ENCODE results near the gene MINDY4B. TPM values are rescaled to one million over a fixed set of nuclear protein-coding genes. Genes with fewer than 3 reads are reported as not detected.
"Not testable (repeated sequence)": the region's sequence is repeated elsewhere in the genome, so short reads cannot be mapped to it uniquely, and the experiment has no call there.

Gene MINDY4B
- total and polyA plus RNA-seq, 2 of the 8 experiments (the other 6 are each of a cell fraction or from before 2014, with no cell fraction given), result not detected

DNA sequence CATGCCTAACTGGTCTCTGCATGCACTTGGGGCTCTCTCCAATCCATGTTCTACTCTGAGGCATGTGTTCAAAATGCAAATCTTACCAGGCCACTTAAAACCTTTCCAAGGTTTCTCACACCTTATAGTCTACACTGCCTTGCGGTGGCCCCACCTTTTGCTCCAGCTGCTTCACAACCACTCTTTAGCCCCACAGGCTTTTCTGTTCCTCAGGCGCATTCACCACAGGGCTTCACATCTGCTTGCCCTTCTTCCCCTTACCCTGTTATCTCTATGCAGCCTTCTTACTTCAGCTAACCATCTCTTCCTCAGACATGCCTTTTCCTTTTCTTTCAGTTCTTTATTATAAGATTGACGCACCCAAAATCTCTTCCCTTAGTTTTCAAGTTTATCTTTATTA is 37.8 kb downstream of the MINDY4B start (continued):
- TF ChIP-seq POLR2A (IDR thresholded peaks at IDR 0.05; ENCODE audit: control extremely low read depth in 1 of 2, low read depth in 2 of 2, low read length in 2 of 2) (no peak), FOSL1 (IDR thresholded peaks at IDR 0.05; ENCODE audit: insufficient read depth, low read depth, low read length) (no peak)

DNA sequence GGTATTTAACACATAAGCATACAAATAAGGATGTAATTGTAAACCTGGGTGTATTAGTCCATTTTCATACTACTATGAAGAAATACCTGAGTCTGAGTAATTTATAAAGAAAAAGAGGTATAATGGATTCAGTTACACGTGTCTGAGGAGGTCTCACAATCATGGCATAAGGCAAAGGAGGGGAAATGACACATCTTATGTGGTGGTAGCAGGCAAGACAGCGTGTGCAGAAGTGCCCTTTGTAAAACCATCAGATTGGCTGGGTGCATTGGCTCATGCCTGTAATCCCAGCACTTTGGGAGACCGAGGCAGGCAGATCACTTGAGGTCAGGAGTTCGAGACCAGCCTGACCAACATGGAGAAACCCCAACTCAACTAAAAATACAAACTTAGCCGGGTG is 41.3 kb downstream of the MINDY4B start:
- H3K79me2 ChIP-seq (ENCODE audit: control insufficient read depth in 1 of 2, insufficient read depth in 2 of 2, low read length in 2 of 2); H3K23ac ChIP-seq (ENCODE audit: insufficient read length); H2AFZ ChIP-seq (ENCODE audit: low read length); H2BK15ac ChIP-seq (ENCODE audit: low read length); H3K4me1 ChIP-seq (replicated peaks in 1 of 4; ENCODE audit: control insufficient read depth in 3 of 4, insufficient read depth in 4 of 4, low read length in 3 of 4); H4K91ac ChIP-seq (replicated peaks; ENCODE audit: insufficient read length, low read length); H3K4me3 ChIP-seq (ENCODE audit: extremely low read depth in 1 of 4, insufficient read depth in 2 of 4, low read depth in 3 of 4, low read length in 4 of 4); H3K4me2 ChIP-seq (ENCODE audit: insufficient read depth in 1 of 2, low read depth in 2 of 2, low read length in 2 of 2); H3K9me3 ChIP-seq (ENCODE audit: insufficient read depth in 2 of 2, low read depth in 1 of 2, low read length in 1 of 2); H4K20me1 ChIP-seq (replicated peaks in 1 of 2; ENCODE audit: control insufficient read depth in 1 of 2, insufficient read depth in 2 of 2, low read length in 2 of 2); FAIRE-seq; H2BK120ac ChIP-seq (replicated peaks; ENCODE audit: low read depth, low read length); H4K8ac ChIP-seq (ENCODE audit: extremely low read depth, insufficient read depth, low read length); H2BK20ac ChIP-seq (ENCODE audit: low read length); H2AK5ac ChIP-seq (ENCODE audit: low read depth, low read length); H3K79me1 ChIP-seq (ENCODE audit: low read depth, low read length); DNase-seq (ENCODE audit: low read depth in 1 of 2, low spot score in 2 of 2); H3K23me2 ChIP-seq (ENCODE audit: low read depth, low read length); H3K18ac ChIP-seq (ENCODE audit: extremely low read depth, low read length); POLR2A ChIA-PET (ENCODE audit: partially characterized antibody); H2BK12ac ChIP-seq (ENCODE audit: low read depth, low read length); H3K9ac ChIP-seq (replicated peaks in 1 of 4; ENCODE audit: extremely low read depth in 1 of 4, low read depth in 3 of 4, low read length in 3 of 4); H2BK5ac ChIP-seq (ENCODE audit: low read depth, low read length); H3K14ac ChIP-seq (ENCODE audit: insufficient read length); H4K5ac ChIP-seq (ENCODE audit: insufficient read length, low read depth, low read length); H3K27me3 ChIP-seq (replicated peaks in 1 of 4; ENCODE audit: control insufficient read depth in 3 of 4, extremely low read depth in 1 of 4, insufficient read depth in 3 of 4, low read length in 3 of 4); H3K27ac ChIP-seq (ENCODE audit: low read depth, low read length); H3K56ac ChIP-seq (replicated peaks; ENCODE audit: insufficient read length, low read depth, low read length); H3K4ac ChIP-seq (replicated peaks; ENCODE audit: insufficient read length, low read depth, low read length); H3K36me3 ChIP-seq (ENCODE audit: control insufficient read depth in 2 of 4, insufficient read depth in 4 of 4, low read length in 3 of 4): not testable (repeated sequence)
- 82% methylated on average over 5 of the region's 5 CpGs; no CpG with 5 or more reads in 1 of the 2 experiments for WGBS, 2 experiments (ENCODE audit: extremely low coverage in 1 of 2, insufficient coverage in 1 of 2, insufficient read length in 1 of 2, insufficient replicate concordance in 2 of 2, low coverage in 1 of 2, low lambda C conversion rate in 2 of 2, missing lambda C conversion rate in 1 of 2)
- CTCF ChIA-PET (ENCODE audit: partially characterized antibody), result interaction anchor here (0.7 to 5.1 kb wide), 25 partner anchors 10 to 270 kb away, joined by 3 to 97 read pairs (median 5); partner anchors contain the start of gene MED12L

Measured in H1 (cell line).